Frontal cortex (tissue), 4 donors: ENCODE data around the gene ISY1. TPM values are rescaled to one million over a fixed set of nuclear protein-coding genes. Genes with fewer than 3 reads are reported as not detected.
"Not testable (repeated sequence)": the region's sequence is repeated elsewhere in the genome, so short reads cannot be mapped to it uniquely, and the experiment has no call there.

Experiments
- DNase-seq, 2 donors: peaks; one replicate each; pipeline ENCODE4 v3.0.0; 2012; ENCODE audit warnings: low spot score in 2 of 2
- FAIRE-seq: peaks from 2 replicates; lab custom pipeline; 2012; peaks lifted over from hg19 to GRCh38; lab: Jason Lieb, UNC
- total RNA-seq: library from RNA; depleted of rRNA; stranded (reverse); fragments of >200 nt; gene quantifications from one replicate; pipeline ENCODE4 v1.2.3, GENCODE V29; 2014
- donor health status: control.
- donor health status: control.
- donor health status: control.

ISY1 gene
- total RNA-seq, 1 donor from 2014 or later: 13.9 TPM

- DNase-seq (no peak), FAIRE-seq (no peak)
These were observed 12.9 kb upstream of the ISY1 start for GRCh38 chr3:129173725-129174124.

- FAIRE-seq: no peak
- DNase-seq: no peak
These were observed 12.3 kb upstream of the ISY1 start for GRCh38 chr3:129173206-129173605.

DNA sequence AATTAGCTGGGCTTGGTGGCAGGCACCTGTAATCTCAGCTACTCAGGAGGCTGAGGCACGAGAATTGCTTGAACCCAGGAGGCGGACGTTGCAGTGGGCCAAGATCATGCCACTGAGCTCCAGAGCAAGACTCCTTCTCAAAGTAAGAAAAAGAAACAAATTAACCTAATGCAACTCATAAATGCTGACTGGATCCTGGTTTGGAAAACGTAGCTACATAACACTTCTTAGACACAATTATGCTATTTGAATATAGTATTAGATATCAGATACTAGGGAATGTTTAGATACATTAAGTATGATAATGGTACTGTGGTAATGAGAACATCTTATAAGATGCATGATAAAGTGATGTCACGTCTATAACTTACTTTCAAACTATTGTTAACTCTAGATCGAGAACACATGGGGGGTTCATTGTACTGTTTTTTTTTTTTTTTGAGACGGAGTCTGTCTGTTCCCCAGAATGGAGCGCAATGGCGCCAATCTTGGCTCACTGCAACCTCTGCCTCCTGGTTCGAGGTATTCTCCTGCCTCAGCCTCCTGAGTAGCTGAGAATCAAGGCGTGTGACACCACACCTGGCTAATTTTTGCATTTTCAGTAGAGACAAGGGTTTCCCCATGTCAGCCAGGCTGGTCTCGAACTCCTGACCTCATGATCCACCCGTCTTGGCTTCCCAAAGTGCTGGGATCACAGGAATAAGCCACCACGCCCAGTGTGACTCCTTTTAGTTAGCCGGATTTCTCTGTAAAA lies 5.9 kb upstream of the ISY1 start:
- no peak for FAIRE-seq
- no peak for DNase-seq

GRCh38 chr3:129165594-129165993 lies 4.7 kb upstream of the ISY1 start:
- not testable (repeated sequence) for FAIRE-seq, DNase-seq

GRCh38 chr3:129164500-129164899 lies 3.6 kb upstream of the ISY1 start:
- DNase-seq: no peak
- FAIRE-seq: no peak

DNA sequence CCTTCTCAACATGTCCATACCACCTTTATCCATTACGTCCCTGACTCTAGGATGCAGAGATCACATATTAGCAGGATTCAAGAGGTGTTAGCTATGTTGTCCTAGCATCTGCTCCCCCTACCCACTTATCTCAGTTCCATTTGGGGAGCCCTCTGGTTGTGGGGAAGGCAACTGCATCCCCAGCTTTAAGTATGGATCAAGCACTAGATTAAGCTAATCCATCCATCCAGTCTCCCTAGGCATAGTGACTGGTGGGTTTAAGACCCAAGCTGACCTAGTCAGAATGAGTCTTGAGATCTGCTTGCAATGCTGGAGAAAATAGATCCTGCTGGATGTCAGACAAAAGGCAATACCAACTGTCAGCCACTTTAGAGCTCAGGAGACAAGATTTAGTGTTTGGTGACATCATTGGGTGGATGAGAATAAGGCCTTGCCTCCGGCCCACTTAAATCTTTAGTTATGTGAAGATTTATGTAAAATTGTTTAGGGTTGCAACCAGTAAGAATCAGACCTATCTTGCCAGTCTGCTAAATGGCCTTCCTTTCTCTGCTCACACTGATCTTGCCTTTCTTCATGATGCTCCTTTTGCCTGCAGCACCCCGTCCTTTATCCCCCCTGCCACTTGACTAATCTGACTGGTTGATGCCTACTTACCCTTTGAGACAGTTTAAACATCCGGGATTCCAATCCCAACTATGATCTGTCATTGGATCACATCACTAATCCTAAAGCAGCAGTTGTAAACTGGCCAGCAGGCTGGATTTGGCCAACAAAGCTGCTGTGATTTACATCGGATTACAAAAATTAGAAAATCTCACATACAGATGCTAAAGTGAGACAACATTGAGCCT lies 2.1 kb upstream of the ISY1 start:
- FAIRE-seq: no peak
- DNase-seq: no peak

DNA sequence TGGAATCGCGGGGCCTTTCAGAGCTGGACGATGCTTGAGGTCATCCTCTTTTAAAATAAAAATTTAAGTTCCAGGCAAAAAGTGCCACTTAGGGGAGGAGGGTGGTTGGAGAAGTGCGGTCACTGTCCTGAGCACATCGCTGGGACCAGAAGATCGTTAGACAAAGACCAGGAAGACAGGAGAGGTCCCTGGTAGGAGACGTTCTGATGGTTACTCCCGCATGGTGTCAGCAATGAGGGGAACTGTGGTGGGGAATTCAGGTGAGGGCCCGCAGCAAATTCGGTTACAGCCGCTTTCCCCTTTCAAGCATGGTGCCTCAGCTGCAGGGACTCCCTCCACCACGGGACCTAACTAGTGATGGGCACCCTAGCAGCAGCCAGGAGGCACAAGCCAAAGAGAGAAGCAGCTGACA lies 1.0 kb upstream of the ISY1 start:
- no peak for DNase-seq
- FAIRE-seq: no peak

DNA sequence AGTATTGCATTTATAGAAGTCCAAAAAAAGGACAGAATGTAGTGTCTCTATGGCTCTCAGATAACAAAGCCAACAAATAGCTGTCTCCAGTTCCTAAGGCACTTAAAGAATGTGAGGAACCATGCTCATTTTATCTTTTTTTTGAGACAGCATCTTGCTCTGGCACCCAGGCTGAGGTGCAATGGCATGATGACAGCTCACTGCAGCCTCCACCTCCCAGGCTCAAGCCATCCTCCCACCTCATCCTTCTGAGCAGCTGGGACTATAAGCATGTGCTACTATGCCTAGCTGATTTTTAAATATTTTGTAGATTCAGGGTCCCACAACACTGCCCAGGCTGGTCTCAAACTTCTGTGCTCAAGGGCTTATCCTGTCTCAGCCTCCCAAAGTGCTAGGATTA lies 16.1 kb downstream of the ISY1 start:
- FAIRE-seq (no peak), DNase-seq (no peak)

GRCh38 chr3:129141011-129141410 lies 19.9 kb downstream of the ISY1 start:
- DNase-seq, FAIRE-seq: not testable (repeated sequence)

- FAIRE-seq: no peak
- no peak for DNase-seq
These were observed 21.0 kb downstream of the ISY1 start for GRCh38 chr3:129139911-129140310.

DNA sequence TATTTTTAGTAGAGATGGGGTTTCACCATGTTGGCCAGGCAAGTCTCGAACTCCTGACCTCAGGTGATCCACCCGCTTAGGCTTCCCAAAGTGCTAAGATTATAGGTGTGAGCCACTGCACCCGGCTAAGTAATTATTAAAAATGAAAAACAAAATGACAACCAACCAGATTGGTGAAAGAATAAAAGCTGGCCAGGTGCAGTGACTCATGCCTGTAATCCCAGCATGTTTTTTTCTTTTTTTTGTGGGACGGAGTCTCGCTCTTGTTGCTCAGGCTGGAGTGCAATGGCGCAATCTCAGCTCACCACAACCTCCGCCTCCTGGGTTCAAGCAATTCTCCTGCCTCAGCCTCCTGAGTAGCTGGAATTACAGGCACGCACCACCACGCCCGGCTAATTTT lies 24.6 kb downstream of the ISY1 start:
- not testable (repeated sequence) for FAIRE-seq, DNase-seq

GRCh38 chr3:129132097-129132866 lies 28.6 kb downstream of the ISY1 start:
- FAIRE-seq: no peak

GRCh38 chr3:129131465-129132088 lies 29.3 kb downstream of the ISY1 start:
- no peak for DNase-seq

More at GRCh38 chr3:129132097-129132866, 28.6 kb downstream of the ISY1 start:
- no peak for DNase-seq

DNA sequence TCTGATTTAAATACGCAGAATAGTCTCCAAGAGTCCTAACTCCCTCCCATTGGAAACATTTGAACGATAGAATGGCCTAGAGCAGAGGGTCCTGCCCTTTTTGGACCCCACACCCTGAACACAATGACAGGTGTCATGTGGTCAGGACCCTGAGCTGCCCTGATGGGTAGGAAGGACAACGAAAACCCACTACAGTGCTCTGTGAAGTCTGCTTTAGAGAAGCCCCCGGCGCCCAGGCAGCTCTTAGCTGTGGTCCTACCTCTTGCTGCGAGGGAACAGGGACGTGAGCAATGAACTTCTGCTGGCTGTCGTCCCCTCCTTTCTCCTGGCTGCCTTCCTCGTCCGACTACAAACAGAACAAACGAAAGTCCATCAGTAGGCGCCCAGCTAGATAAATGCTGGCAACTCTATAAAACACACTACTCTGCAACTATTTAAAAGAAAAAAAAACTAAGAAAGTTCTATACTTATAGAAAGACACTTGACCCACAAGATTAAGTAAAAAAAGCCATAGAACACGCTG lies 30.5 kb downstream of the ISY1 start:
- no peak for DNase-seq
- no peak for FAIRE-seq

More at GRCh38 chr3:129131465-129132088, 29.3 kb downstream of the ISY1 start:
- no peak for FAIRE-seq

DNA sequence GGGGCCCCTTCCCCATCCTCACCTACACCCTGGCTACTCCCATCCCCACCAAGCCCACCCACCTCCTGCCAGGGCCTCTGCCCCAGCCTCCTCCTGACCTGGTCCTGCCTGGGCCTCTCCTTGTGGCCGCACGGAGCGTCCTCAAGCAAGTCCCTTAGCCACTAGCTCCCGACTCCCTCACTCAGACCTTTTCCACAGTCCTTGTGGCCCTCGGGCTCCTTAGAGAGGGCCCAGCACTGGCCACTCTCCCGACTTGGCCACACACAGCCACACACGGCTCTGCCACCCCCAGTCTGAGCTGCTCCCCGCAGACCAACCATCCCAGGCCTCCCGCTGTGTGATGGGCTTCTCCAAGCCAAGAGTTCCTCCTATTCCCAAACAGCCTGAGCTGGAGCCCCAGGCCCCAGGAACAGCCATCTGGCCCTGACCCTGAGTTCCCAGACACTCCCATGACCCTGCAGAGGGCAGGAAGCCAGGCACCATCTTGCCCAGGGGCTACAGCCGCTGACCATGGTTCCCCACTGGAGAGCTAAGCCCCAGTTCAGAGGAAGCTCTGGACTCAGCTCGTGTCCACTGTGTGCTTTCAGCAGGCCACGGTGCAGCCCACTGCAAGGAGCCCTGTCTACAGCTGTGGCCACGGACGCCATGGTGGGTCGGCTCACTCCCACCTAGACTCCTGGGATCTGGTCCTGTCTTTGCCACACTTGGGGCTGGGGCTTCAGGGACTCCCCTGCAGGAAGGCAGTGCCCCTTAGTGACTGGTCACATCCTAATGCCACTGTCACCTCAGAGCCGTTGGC lies 32.3 kb downstream of the ISY1 start:
- FAIRE-seq: no peak
- DNase-seq: no peak

- DNase-seq (no peak), FAIRE-seq (no peak)
These were observed 34.1 kb downstream of the ISY1 start for GRCh38 chr3:129126726-129127280.

DNA sequence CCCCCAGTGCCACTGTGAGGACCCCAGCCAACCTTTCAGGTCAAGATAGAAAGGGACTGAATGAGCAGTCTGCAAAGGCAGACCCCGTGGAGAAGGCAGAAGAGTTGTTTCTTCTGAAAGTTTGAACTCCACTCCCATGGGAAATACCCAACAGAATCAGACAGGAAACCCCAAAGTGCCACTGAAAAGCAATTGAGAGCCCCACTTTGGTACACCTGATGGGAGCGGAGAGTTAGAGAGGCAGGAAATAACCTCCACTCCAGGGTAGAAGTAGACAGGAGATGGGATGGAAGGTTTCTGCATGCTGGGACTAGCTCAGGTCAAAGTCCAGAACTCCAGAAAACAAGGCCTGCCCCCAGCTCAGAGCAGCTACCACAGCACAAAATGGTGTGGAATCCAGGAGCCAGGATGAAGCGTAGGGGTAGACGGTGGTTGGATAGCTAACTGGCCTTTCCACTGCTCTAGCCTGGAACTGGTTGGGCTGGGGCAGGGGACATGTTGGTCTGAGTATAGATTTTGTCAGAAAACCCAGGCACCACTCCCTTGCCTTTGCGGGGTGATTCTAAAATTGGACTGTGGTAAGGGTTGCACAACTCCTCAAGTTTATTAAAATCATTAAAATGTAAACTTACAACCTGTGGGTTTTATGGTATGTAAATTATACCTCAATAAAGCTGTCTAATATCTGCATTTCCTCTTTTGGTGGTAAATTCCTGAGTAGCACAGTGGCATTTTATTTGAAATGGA lies 37.4 kb downstream of the ISY1 start:
- FAIRE-seq (no peak), DNase-seq (no peak)
